ENCODE data around the gene LPAR3.

DNA sequence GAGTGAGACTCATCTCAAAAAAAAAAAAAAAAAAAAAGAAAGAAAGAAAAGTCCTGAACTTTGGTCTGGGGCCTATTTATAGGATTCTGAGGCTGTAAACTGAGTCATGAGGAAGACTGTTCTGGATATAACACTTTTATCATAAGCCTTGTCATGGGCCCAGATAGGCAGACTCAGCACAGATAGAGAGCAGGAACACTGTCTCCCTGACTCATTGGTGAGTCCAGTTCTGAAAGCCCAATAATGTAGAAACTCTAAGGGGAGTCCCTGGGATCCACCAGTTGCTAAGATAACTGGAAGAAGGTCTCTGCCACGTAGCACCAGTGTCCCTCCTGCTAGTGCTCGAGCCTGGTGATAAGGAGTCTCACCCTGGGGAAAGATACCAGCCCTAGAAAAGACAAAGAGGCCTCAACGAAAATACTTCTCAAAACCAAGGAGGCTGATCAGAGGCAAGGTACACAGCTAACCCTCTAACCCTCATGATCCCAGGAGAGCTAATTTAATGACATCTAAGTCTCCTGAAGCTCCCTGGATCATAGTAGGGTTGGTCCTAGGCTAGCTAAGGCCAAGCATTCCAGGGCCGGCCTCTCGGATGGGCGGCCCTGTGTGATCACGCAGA, 43.5 kb downstream of the LPAR3 start:
- TF ChIP-seq CTCF (IDR thresholded peaks at IDR 0.05; ENCODE audit: low read length) (no peak), EZH2 (optimal IDR thresholded peaks at IDR 0.05; ENCODE audit: low read depth, low read length) (no peak), EZH2phosphoT487 (IDR thresholded peaks at IDR 0.05; ENCODE audit: low read length) (no peak)

All from MM.1S (cell line).